HepG2 (cell line): ENCODE measurements around the gene SCN4B. TPM values are rescaled to one million over a fixed set of nuclear protein-coding genes. Genes with fewer than 3 reads are reported as not detected.

Experiments
- HOXD1 ChIP-seq: sonication (generic); formaldehyde crosslinking; IDR thresholded peaks from 2 replicates; pipeline ENCODE4 v1.5.0; 2020; ENCODE audit warnings: missing genetic modification reagents
- KMT2A ChIP-seq: sonication (generic); formaldehyde crosslinking; IDR thresholded peaks from 2 replicates; pipeline ENCODE4 v1.4.0; 2020; ENCODE audit warnings: missing genetic modification reagents
- MYC ChIP-seq: sonication (generic); formaldehyde crosslinking; IDR thresholded peaks from 2 replicates; pipeline ENCODE4 v1.9.0; 2021; ENCODE audit warnings: missing genetic modification reagents, borderline replicate concordance
- NKX3-1 ChIP-seq: sonication (generic); formaldehyde crosslinking; IDR thresholded peaks from 2 replicates; pipeline ENCODE4 v1.5.0; 2020; ENCODE audit warnings: missing genetic modification reagents
- NPAS2 ChIP-seq: sonication (generic); formaldehyde crosslinking; IDR thresholded peaks from 2 replicates; pipeline ENCODE4 v1.8.0; 2022; ENCODE audit warnings: mild to moderate bottlenecking, missing genetic modification reagents, borderline replicate concordance
- POLR2G ChIP-seq: fragments of 200-400 bp; formaldehyde crosslinking; IDR thresholded peaks from 2 replicates; pipeline ENCODE4 v1.6.1; 2018; ENCODE audit warnings: mild to moderate bottlenecking, low read depth, low read length, moderate library complexity
- RFX3 ChIP-seq: IDR thresholded peaks from 2 replicates; pipeline ENCODE4 v1.6.1; 2016; ENCODE audit warnings: missing biosample characterization, missing genetic modification reagents
- SRF ChIP-seq: IDR thresholded peaks from 2 replicates; pipeline ENCODE4 v1.6.1; 2011; ENCODE audit warnings: mild to moderate bottlenecking, low read depth, low read length, moderate library complexity
- XRCC5 ChIP-seq: fragments of 200-400 bp; formaldehyde crosslinking; optimal IDR thresholded peaks from 2 replicates; pipeline ENCODE3; 2017; ENCODE audit warnings: mild to moderate bottlenecking, low read length
- ZBTB21 ChIP-seq: sonication (generic); formaldehyde crosslinking; IDR thresholded peaks from 2 replicates; pipeline ENCODE4 v1.4.0; 2020; ENCODE audit warnings: missing genetic modification reagents
- ZC3H13 ChIP-seq: sonication (generic); formaldehyde crosslinking; IDR thresholded peaks from 2 replicates; pipeline ENCODE4 v1.8.1; 2023; ENCODE audit warnings: mild to moderate bottlenecking, missing genetic modification reagents, moderate library complexity
- ZFY ChIP-seq: sonication (generic); formaldehyde crosslinking; IDR thresholded peaks from 2 replicates; pipeline ENCODE4 v1.4.0; 2020; ENCODE audit warnings: missing genetic modification reagents
- ZNF17 ChIP-seq: sonication (generic); formaldehyde crosslinking; IDR thresholded peaks from 2 replicates; pipeline ENCODE4 v1.5.0; 2020; ENCODE audit warnings: mild to moderate bottlenecking, missing genetic modification reagents
- ZNF292 ChIP-seq: sonication (generic); formaldehyde crosslinking; IDR thresholded peaks from 2 replicates; pipeline ENCODE4 v1.8.1; 2022; ENCODE audit warnings: mild to moderate bottlenecking, low read depth, missing genetic modification reagents, borderline replicate concordance
- ZNF335 ChIP-seq: sonication (generic); formaldehyde crosslinking; IDR thresholded peaks from 2 replicates; pipeline ENCODE4 v1.4.0; 2020; ENCODE audit warnings: missing genetic modification reagents
- ZNF570 ChIP-seq: sonication (generic); formaldehyde crosslinking; IDR thresholded peaks from 2 replicates; pipeline ENCODE4 v1.4.0; 2020; ENCODE audit warnings: mild to moderate bottlenecking, missing genetic modification reagents, borderline replicate concordance
- ZNF773 ChIP-seq: sonication (generic); formaldehyde crosslinking; IDR thresholded peaks from 2 replicates; pipeline ENCODE4 v1.4.0; 2020; ENCODE audit warnings: missing genetic modification reagents, borderline replicate concordance
- polyA plus RNA-seq, 8 experiments: library from polyadenylated mRNA; depleted of rRNA in 3 of 8; stranded (reverse) in 7 of 8; unstranded in 1 of 8; fragments of >200 nt; fragmentation: Illumina TruSeq in 4 of 8; extraction: Trizol in 4 of 8; gene quantifications; 2 replicates each; pipeline versions ENCODE4 v1.2.1 to v1.2.3, GENCODE V29; 2011 to 2016; ENCODE audit warnings: low read depth in 4 of 8, missing spikeins in 1 of 8, mixed read lengths in 1 of 8; ENCODE audit not compliant: insufficient read depth in 1 of 8
- total RNA-seq, 5 experiments: library from RNA; depleted of rRNA; stranded (reverse); fragments of >200 nt; fragmentation: Illumina TruSeq; extraction: Trizol; gene quantifications; 2 replicates each; pipeline ENCODE4 v1.2.3, GENCODE V29; 2016; ENCODE audit warnings: low read depth in 1 of 5
- TF ChIP-seq, protein P1 (sequence below): IDR thresholded peaks from 2 replicates; pipeline ENCODE4 v1.6.1; 2016; ENCODE audit warnings: control low read depth
- TF ChIP-seq, protein P2 (sequence below): IDR thresholded peaks from 2 replicates; pipeline ENCODE4 v1.6.1; 2012; ENCODE audit warnings: inconsistent platforms
- TF ChIP-seq, protein P3 (sequence below): sonication (generic); formaldehyde crosslinking; IDR thresholded peaks from 2 replicates; pipeline ENCODE4 v1.4.0; 2020; ENCODE audit warnings: missing genetic modification reagents, borderline replicate concordance
- TF ChIP-seq, protein P4 (sequence below): sonication (generic); formaldehyde crosslinking; conservative IDR thresholded peaks from 2 replicates; pipeline ENCODE4 v1.4.0; 2020; ENCODE audit warnings: missing genetic modification reagents
- TF ChIP-seq, protein P5 (sequence below): sonication (generic); formaldehyde crosslinking; IDR thresholded peaks from 2 replicates; pipeline ENCODE4 v1.5.1; 2020; ENCODE audit warnings: mild to moderate bottlenecking, missing genetic modification reagents, moderate library complexity

SCN4B gene
- total and polyA plus RNA-seq, 2 of the 13 experiments (the other 11 are each of a cell fraction or from before 2014, with no cell fraction given), result 0.04 to 0.29 TPM

DNA sequence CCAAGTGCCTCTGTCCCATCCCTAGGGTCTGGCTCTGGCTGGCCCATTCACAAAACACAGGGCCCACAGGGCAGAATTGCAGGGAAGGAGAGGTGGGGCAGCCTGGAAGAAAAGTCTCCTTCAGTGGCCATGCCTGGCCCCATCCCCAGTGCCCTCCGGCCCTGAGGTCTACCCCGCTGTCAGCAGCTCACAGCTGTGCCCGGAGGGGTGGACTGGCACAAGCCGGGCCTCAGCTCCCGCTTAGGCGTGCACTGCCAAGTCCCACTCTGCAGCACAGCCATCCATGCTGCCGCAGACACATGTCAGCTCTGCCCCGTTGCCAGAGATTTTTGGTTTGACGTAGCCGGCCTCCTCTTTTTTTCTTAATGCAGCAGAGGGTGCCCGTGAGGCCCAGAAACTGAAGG, 27.7 kb upstream of the SCN4B start (continued):
- TF ChIP-seq, protein P1, sequence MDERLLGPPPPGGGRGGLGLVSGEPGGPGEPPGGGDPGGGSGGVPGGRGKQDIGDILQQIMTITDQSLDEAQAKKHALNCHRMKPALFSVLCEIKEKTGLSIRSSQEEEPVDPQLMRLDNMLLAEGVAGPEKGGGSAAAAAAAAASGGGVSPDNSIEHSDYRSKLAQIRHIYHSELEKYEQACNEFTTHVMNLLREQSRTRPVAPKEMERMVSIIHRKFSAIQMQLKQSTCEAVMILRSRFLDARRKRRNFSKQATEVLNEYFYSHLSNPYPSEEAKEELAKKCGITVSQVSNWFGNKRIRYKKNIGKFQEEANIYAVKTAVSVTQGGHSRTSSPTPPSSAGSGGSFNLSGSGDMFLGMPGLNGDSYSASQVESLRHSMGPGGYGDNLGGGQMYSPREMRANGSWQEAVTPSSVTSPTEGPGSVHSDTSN (CRISPR knock-in tag), result no peak
- TF ChIP-seq ZBTB21 (no peak), HOXD1 (CRISPR knock-in tag) (no peak), SRF (no peak), KMT2A (CRISPR knock-in tag) (no peak), MYC (CRISPR knock-in tag) (peak; percentile 69; the same call in 1 of the 2 replicates), POLR2G (0 out of 2 replicates have a peak, but pooled peaks have one; percentile 22), NPAS2 (CRISPR knock-in tag) (no peak), NKX3-1 (no peak), ZNF570 (no peak), ZC3H13 (CRISPR knock-in tag) (no peak), ZNF773 (no peak), ZNF292 (CRISPR knock-in tag) (peak; percentile 63; the same call in 1 of the 2 replicates), ZNF335 (CRISPR knock-in tag) (no peak), ZFY (CRISPR knock-in tag) (peak; percentile 36; the same call in 1 of the 2 replicates), XRCC5 (no peak), RFX3 (CRISPR knock-in tag) (no peak), ZNF17 (no peak)
- TF ChIP-seq, protein P2, sequence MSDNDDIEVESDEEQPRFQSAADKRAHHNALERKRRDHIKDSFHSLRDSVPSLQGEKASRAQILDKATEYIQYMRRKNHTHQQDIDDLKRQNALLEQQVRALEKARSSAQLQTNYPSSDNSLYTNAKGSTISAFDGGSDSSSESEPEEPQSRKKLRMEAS, result peak; percentile 61
- TF ChIP-seq, protein P3, sequence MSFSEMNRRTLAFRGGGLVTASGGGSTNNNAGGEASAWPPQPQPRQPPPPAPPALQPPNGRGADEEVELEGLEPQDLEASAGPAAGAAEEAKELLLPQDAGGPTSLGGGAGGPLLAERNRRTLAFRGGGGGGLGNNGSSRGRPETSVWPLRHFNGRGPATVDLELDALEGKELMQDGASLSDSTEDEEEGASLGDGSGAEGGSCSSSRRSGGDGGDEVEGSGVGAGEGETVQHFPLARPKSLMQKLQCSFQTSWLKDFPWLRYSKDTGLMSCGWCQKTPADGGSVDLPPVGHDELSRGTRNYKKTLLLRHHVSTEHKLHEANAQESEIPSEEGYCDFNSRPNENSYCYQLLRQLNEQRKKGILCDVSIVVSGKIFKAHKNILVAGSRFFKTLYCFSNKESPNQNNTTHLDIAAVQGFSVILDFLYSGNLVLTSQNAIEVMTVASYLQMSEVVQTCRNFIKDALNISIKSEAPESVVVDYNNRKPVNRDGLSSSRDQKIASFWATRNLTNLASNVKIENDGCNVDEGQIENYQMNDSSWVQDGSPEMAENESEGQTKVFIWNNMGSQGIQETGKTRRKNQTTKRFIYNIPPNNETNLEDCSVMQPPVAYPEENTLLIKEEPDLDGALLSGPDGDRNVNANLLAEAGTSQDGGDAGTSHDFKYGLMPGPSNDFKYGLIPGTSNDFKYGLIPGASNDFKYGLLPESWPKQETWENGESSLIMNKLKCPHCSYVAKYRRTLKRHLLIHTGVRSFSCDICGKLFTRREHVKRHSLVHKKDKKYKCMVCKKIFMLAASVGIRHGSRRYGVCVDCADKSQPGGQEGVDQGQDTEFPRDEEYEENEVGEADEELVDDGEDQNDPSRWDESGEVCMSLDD, result no peak
- TF ChIP-seq, protein P4, sequence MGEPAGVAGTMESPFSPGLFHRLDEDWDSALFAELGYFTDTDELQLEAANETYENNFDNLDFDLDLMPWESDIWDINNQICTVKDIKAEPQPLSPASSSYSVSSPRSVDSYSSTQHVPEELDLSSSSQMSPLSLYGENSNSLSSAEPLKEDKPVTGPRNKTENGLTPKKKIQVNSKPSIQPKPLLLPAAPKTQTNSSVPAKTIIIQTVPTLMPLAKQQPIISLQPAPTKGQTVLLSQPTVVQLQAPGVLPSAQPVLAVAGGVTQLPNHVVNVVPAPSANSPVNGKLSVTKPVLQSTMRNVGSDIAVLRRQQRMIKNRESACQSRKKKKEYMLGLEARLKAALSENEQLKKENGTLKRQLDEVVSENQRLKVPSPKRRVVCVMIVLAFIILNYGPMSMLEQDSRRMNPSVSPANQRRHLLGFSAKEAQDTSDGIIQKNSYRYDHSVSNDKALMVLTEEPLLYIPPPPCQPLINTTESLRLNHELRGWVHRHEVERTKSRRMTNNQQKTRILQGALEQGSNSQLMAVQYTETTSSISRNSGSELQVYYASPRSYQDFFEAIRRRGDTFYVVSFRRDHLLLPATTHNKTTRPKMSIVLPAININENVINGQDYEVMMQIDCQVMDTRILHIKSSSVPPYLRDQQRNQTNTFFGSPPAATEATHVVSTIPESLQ (CRISPR knock-in tag), result no peak
- TF ChIP-seq, protein P5, sequence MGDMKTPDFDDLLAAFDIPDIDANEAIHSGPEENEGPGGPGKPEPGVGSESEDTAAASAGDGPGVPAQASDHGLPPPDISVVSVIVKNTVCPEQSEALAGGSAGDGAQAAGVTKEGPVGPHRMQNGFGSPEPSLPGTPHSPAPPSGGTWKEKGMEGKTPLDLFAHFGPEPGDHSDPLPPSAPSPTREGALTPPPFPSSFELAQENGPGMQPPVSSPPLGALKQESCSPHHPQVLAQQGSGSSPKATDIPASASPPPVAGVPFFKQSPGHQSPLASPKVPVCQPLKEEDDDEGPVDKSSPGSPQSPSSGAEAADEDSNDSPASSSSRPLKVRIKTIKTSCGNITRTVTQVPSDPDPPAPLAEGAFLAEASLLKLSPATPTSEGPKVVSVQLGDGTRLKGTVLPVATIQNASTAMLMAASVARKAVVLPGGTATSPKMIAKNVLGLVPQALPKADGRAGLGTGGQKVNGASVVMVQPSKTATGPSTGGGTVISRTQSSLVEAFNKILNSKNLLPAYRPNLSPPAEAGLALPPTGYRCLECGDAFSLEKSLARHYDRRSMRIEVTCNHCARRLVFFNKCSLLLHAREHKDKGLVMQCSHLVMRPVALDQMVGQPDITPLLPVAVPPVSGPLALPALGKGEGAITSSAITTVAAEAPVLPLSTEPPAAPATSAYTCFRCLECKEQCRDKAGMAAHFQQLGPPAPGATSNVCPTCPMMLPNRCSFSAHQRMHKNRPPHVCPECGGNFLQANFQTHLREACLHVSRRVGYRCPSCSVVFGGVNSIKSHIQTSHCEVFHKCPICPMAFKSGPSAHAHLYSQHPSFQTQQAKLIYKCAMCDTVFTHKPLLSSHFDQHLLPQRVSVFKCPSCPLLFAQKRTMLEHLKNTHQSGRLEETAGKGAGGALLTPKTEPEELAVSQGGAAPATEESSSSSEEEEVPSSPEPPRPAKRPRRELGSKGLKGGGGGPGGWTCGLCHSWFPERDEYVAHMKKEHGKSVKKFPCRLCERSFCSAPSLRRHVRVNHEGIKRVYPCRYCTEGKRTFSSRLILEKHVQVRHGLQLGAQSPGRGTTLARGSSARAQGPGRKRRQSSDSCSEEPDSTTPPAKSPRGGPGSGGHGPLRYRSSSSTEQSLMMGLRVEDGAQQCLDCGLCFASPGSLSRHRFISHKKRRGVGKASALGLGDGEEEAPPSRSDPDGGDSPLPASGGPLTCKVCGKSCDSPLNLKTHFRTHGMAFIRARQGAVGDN (CRISPR knock-in tag), result peak; percentile 72
